ENCODE results near the gene ORC3.

DNA sequence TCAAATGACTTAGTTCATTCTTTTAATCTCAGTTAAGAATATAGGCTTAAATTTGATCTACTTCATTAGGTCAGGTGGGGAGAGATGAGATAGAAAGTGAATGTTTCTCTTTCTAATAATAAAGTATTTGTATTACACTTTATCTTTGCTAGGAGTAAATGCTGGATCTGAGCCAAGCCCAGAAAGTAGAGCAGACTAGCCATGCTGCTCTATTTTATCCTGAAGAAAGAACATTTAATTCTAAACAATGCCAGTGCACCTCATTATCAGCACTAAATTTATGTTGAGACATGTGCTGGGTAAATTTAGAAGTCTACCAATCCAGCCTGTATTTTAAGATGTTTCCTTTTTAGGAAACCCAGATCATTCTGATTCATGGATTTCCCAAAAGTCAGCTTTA is 68.6 kb downstream of the ORC3 start:
- TF ChIP-seq, protein P1, sequence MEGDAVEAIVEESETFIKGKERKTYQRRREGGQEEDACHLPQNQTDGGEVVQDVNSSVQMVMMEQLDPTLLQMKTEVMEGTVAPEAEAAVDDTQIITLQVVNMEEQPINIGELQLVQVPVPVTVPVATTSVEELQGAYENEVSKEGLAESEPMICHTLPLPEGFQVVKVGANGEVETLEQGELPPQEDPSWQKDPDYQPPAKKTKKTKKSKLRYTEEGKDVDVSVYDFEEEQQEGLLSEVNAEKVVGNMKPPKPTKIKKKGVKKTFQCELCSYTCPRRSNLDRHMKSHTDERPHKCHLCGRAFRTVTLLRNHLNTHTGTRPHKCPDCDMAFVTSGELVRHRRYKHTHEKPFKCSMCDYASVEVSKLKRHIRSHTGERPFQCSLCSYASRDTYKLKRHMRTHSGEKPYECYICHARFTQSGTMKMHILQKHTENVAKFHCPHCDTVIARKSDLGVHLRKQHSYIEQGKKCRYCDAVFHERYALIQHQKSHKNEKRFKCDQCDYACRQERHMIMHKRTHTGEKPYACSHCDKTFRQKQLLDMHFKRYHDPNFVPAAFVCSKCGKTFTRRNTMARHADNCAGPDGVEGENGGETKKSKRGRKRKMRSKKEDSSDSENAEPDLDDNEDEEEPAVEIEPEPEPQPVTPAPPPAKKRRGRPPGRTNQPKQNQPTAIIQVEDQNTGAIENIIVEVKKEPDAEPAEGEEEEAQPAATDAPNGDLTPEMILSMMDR (conservative IDR thresholded peaks at IDR 0.05; ENCODE audit: low read depth, low read length), result no peak
- TF ChIP-seq EZH2phosphoT487 (IDR thresholded peaks at IDR 0.05; ENCODE audit: borderline replicate concordance, low read length), result no peak

Data from PC-3 (cell line).